ENCODE measurements around the gene IFITM10.

DNA sequence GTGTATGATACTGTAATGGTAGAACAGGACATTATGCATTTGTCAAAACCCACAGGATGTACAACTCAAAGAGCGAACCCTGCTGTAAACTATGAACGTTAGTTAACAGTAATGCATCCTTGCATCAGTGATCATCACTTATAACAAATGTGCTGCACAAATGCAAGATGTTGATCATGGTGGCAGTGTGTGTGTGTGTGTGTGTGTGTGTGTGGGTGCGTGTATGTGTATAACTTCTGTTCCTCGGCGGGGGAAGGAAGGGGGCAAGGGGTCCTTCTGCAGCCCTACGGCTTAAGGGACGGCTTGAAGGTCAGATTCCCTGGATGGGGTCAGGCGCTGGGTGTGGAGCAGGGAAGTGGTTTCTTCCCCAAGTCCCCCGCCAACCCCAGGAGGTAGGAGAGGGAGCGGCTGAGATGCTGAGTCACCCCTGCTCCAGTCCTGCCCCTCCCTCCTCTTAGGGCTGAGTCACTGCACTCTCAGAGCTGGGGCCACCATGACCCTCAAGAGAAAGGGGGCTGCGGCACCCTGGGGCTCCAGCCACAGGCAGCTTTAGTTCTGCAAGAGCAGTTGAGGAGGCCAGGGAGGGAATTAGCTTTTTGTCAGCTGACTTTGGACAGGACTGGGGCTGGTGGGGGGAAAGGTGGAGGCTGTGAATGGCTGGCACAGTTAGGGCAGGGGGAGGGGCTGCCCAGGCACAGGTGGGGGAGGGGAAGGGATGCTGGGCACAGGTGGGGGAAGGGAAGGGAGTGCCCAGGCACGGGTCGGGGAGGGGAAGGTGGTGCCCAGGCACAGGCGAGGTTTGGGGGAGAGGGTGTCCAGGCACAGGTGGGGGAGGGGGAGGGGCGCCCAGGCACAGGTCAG is 22.1 kb upstream of the IFITM10 start:
- TF ChIP-seq, protein P1, sequence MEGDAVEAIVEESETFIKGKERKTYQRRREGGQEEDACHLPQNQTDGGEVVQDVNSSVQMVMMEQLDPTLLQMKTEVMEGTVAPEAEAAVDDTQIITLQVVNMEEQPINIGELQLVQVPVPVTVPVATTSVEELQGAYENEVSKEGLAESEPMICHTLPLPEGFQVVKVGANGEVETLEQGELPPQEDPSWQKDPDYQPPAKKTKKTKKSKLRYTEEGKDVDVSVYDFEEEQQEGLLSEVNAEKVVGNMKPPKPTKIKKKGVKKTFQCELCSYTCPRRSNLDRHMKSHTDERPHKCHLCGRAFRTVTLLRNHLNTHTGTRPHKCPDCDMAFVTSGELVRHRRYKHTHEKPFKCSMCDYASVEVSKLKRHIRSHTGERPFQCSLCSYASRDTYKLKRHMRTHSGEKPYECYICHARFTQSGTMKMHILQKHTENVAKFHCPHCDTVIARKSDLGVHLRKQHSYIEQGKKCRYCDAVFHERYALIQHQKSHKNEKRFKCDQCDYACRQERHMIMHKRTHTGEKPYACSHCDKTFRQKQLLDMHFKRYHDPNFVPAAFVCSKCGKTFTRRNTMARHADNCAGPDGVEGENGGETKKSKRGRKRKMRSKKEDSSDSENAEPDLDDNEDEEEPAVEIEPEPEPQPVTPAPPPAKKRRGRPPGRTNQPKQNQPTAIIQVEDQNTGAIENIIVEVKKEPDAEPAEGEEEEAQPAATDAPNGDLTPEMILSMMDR (IDR thresholded peaks at IDR 0.05; ENCODE audit: poor library complexity): no peak
- TF ChIP-seq EZH2 (IDR thresholded peaks at IDR 0.05; ENCODE audit: borderline replicate concordance): no peak
